ENCODE data around the gene PVRIG. TPM values are rescaled to one million over a fixed set of nuclear protein-coding genes. Genes with fewer than 3 reads are reported as not detected.

The PVRIG gene
- total RNA-seq, 1 donor from 2014 or later = 1.7 TPM

GRCh38 chr7:100208911-100209408 is 10.8 kb upstream of the PVRIG start:
- no peak for DNase-seq (ENCODE audit: extremely low spot score in 2 of 2)
- Histone ChIP-seq H3K36me3 (no peaks in the 10 kb centered on the region), H3K27me3 (no peaks in the 10 kb centered on the region), H3K9me3 (no peaks in the 10 kb centered on the region), H3K4me1 (no peaks in the 10 kb centered on the region), H3K4me3 (no peak overlapping the region), H3K27ac (no peak overlapping the region)
- TF ChIP-seq POLR2A (IDR thresholded peaks at IDR 0.05) = no peak
- TF ChIP-seq POLR2AphosphoS5 (IDR thresholded peaks at IDR 0.05; ENCODE audit: insufficient read depth in 1 of 2, low read depth in 1 of 2) = no peak
- TF ChIP-seq CTCF (IDR thresholded peaks at IDR 0.05) = no peak
- intact Hi-C loops (cut with DNase I) = no loop called here

- H3K4me3 ChIP-seq = no peak overlapping the region
- no peak for DNase-seq (ENCODE audit: extremely low spot score in 2 of 2)
- intact Hi-C loops (cut with DNase I) = no loop called here
Measured at GRCh38 chr7:100209493-100209892, 10.3 kb upstream of the PVRIG start.

GRCh38 chr7:100210805-100211204 is 8.9 kb upstream of the PVRIG start:
- Histone ChIP-seq H3K36me3 (no peaks in the 10 kb centered on the region), H3K27ac (no peak overlapping the region), H3K4me1 (peaks cover 4% of the 10 kb centered on the region), H3K27me3 (no peaks in the 10 kb centered on the region), H3K9me3 (no peaks in the 10 kb centered on the region), H3K4me3 (no peak overlapping the region)
- DNase-seq (ENCODE audit: extremely low spot score in 2 of 2) = no peak
- no peak for TF ChIP-seq POLR2A (IDR thresholded peaks at IDR 0.05)
- no peak for TF ChIP-seq CTCF (IDR thresholded peaks at IDR 0.05)
- no peak for TF ChIP-seq POLR2AphosphoS5 (IDR thresholded peaks at IDR 0.05; ENCODE audit: insufficient read depth in 1 of 2, low read depth in 1 of 2)
- intact Hi-C loops (cut with DNase I) = loop anchor here (10.0 kb wide), 1 partner anchor 76 kb away; no protein-coding TSS in a partner anchor

More at GRCh38 chr7:100209493-100209892, 10.3 kb upstream of the PVRIG start:
- Histone ChIP-seq H3K9me3 (no peaks in the 10 kb centered on the region), H3K27me3 (no peaks in the 10 kb centered on the region), H3K27ac (no peak overlapping the region), H3K4me1 (no peaks in the 10 kb centered on the region), H3K36me3 (no peaks in the 10 kb centered on the region)
- TF ChIP-seq POLR2A (IDR thresholded peaks at IDR 0.05) = no peak
- TF ChIP-seq POLR2AphosphoS5 (IDR thresholded peaks at IDR 0.05; ENCODE audit: insufficient read depth in 1 of 2, low read depth in 1 of 2) = no peak
- TF ChIP-seq CTCF (IDR thresholded peaks at IDR 0.05) = no peak

GRCh38 chr7:100211342-100211780 is 8.4 kb upstream of the PVRIG start:
- intact Hi-C loops (cut with DNase I) = loop anchor here (10.0 kb wide), 1 partner anchor 77 kb away; no protein-coding TSS in a partner anchor
- Histone ChIP-seq H3K27ac (no peak overlapping the region), H3K36me3 (no peaks in the 10 kb centered on the region), H3K4me3 (no peak overlapping the region), H3K27me3 (no peaks in the 10 kb centered on the region), H3K4me1 (peaks cover 4% of the 10 kb centered on the region), H3K9me3 (no peaks in the 10 kb centered on the region)
- DNase-seq (ENCODE audit: extremely low spot score in 2 of 2) = no peak
- TF ChIP-seq POLR2AphosphoS5 (IDR thresholded peaks at IDR 0.05; ENCODE audit: insufficient read depth in 1 of 2, low read depth in 1 of 2) (no peak), POLR2A (IDR thresholded peaks at IDR 0.05) (no peak), CTCF (IDR thresholded peaks at IDR 0.05) (no peak)

- Histone ChIP-seq H3K4me1 (peaks cover 4% of the 10 kb centered on the region), H3K27me3 (no peaks in the 10 kb centered on the region), H3K9me3 (no peaks in the 10 kb centered on the region), H3K4me3 (no peak overlapping the region), H3K36me3 (no peaks in the 10 kb centered on the region), H3K27ac (no peak overlapping the region)
- TF ChIP-seq CTCF (IDR thresholded peaks at IDR 0.05) (no peak), POLR2A (IDR thresholded peaks at IDR 0.05) (no peak), POLR2AphosphoS5 (IDR thresholded peaks at IDR 0.05; ENCODE audit: insufficient read depth in 1 of 2, low read depth in 1 of 2) (no peak)
- DNase-seq (ENCODE audit: extremely low spot score in 2 of 2) = no peak
- intact Hi-C loops (cut with DNase I) = loop anchor here (10.0 kb wide), 1 partner anchor 78 kb away; no protein-coding TSS in a partner anchor
Measured at GRCh38 chr7:100212631-100213286, 7.0 kb upstream of the PVRIG start.
